HepG2 (cell line): ENCODE measurements around the gene PSMB4. TPM values are rescaled to one million over a fixed set of nuclear protein-coding genes. Genes with fewer than 3 reads are reported as not detected.

Experiments
- ATAC-seq: fragments of 200-7000 bp; cut with Tn5 transposase; 3 replicates; pipeline ENCODE4 v1.9.1; 2020; ENCODE audit warnings: mild to moderate bottlenecking, moderate library complexity
- BruUV-seq: library from RNA; stranded (reverse); fragments of 400-500 nt; replicated peaks from 2 replicates; lab custom pipeline; 2021; lab: Mats Ljungman, UMichigan
- CTCF ChIA-PET: fragments of 300-600 bp; formaldehyde crosslinking; extraction: SDS; loops from one replicate; lab custom pipeline; 2021; ENCODE audit warnings: low total read pairs, inconsistent platforms, low intra/inter-chr PET ratio; lab: Yijun Ruan, JAX
- POLR2A ChIA-PET: fragments of 350-600 bp; sonication (Branson Sonifier 250); formaldehyde crosslinking; loops from one replicate; lab custom pipeline; 2020; ENCODE audit warnings: antibody characterized with exemption, inconsistent platforms; lab: Yijun Ruan, JAX
- DNase-seq: peaks from one replicate; pipeline ENCODE4 v3.0.0-alpha.2; 2015; ENCODE audit warnings: low spot score
- FAIRE-seq: peaks from 3 replicates; lab custom pipeline; 2011; peaks lifted over from hg19 to GRCh38; lab: Jason Lieb, UNC
- H2AFZ ChIP-seq: one replicate; pipeline ENCODE4 v1.6.1; 2011; ENCODE audit warnings: low read length, inconsistent platforms
- H3K27ac ChIP-seq: fragments of 300-600 bp; 3 replicates; pipeline ENCODE4 v1.8.0; 2011; ENCODE audit warnings: mixed run types, mild to moderate bottlenecking, mixed read lengths, low read length, inconsistent platforms; ENCODE audit not compliant: insufficient read depth; ENCODE audit errors: extremely low read length
- H3K27me3 ChIP-seq, 2 experiments: fragments of 200-600 bp in 1 of 2; 2 replicates in 1 of 2; 3 replicates in 1 of 2; pipeline versions ENCODE4 v1.6.0 to v1.8.0; 2011; ENCODE audit warnings: low read length in 2 of 2, mild to moderate bottlenecking in 2 of 2, moderate library complexity in 2 of 2, inconsistent platforms in 1 of 2; ENCODE audit not compliant: insufficient read depth in 2 of 2, control insufficient read depth in 1 of 2
- H3K36me3 ChIP-seq, 2 experiments: fragments of 200-600 bp in 1 of 2; replicated peaks in 1 of 2; 2 replicates in 1 of 2; 3 replicates in 1 of 2; pipeline versions ENCODE4 v1.5.1 to v1.8.0; 2011; ENCODE audit warnings: low read length in 2 of 2, inconsistent platforms in 1 of 2; ENCODE audit not compliant: insufficient read depth in 2 of 2, control insufficient read depth in 1 of 2
- H3K4me1 ChIP-seq: 2 replicates; pipeline ENCODE4 v1.5.1; 2012; ENCODE audit warnings: low read length, inconsistent platforms; ENCODE audit not compliant: insufficient read depth
- H3K4me2 ChIP-seq: 2 replicates; pipeline ENCODE4 v1.6.0; 2011; ENCODE audit warnings: low read depth, low read length, inconsistent platforms
- H3K4me3 ChIP-seq, 3 experiments: fragments of 200-600 bp in 1 of 3; sonication (generic), shearing (Covaris generic) in 1 of 3; replicated peaks in 1 of 3; 2 replicates each; pipeline ENCODE4 v1.5.1; 2011 to 2016; ENCODE audit warnings: low read length in 3 of 3, inconsistent platforms in 2 of 3, low read depth in 2 of 3, mild to moderate bottlenecking in 2 of 3, control low read depth in 1 of 3, mixed read lengths in 1 of 3; ENCODE audit not compliant: insufficient read depth in 1 of 3
- H3K79me2 ChIP-seq: one replicate; pipeline ENCODE4 v1.6.1; 2011; ENCODE audit warnings: low read length, inconsistent platforms; ENCODE audit not compliant: insufficient read depth
- H3K9ac ChIP-seq: 2 replicates; pipeline ENCODE4 v1.6.0; 2011; ENCODE audit warnings: mild to moderate bottlenecking, low read depth, low read length, inconsistent platforms; ENCODE audit not compliant: insufficient read depth
- H3K9me3 ChIP-seq: 2 replicates; pipeline ENCODE4 v1.5.1; 2012; ENCODE audit warnings: mild to moderate bottlenecking, low read length
- H4K20me1 ChIP-seq: 2 replicates; pipeline ENCODE4 v1.6.0; 2011; ENCODE audit warnings: inconsistent platforms, mild to moderate bottlenecking, low read length, moderate library complexity; ENCODE audit not compliant: insufficient read depth
- PRDM15 ChIP-seq: sonication (generic); formaldehyde crosslinking; IDR thresholded peaks from 2 replicates; pipeline ENCODE4 v1.4.0; 2020; ENCODE audit warnings: missing genetic modification reagents
- RARA ChIP-seq: IDR thresholded peaks from 2 replicates; pipeline ENCODE4 v1.6.1; 2016; ENCODE audit warnings: missing genetic modification reagents, missing compliant biosample characterization
- SP5 ChIP-seq: IDR thresholded peaks from 2 replicates; pipeline ENCODE4 v1.6.1; 2016; ENCODE audit warnings: low read depth, borderline replicate concordance
- SRF ChIP-seq: IDR thresholded peaks from 2 replicates; pipeline ENCODE4 v1.6.1; 2011; ENCODE audit warnings: mild to moderate bottlenecking, low read depth, low read length, moderate library complexity
- ZNF121 ChIP-seq: sonication (generic); formaldehyde crosslinking; IDR thresholded peaks from 2 replicates; pipeline ENCODE4 v1.5.0; 2020; ENCODE audit warnings: mild to moderate bottlenecking, missing genetic modification reagents
- ZNF563 ChIP-seq: sonication (generic); formaldehyde crosslinking; IDR thresholded peaks from 2 replicates; pipeline ENCODE4 v1.8.0; 2022; ENCODE audit warnings: mild to moderate bottlenecking, moderate library complexity, missing genetic modification reagents
- ZNF609 ChIP-seq: sonication (generic); formaldehyde crosslinking; IDR thresholded peaks from 2 replicates; pipeline ENCODE4 v1.4.0; 2020; ENCODE audit warnings: mild to moderate bottlenecking, missing genetic modification reagents, borderline replicate concordance
- ZNF616 ChIP-seq: sonication (generic); formaldehyde crosslinking; IDR thresholded peaks from 2 replicates; pipeline ENCODE4 v1.5.0; 2020; ENCODE audit warnings: low read depth, mild to moderate bottlenecking, missing genetic modification reagents
- WGBS: methylation state at CpG from one replicate; pipeline ENCODE4 v1.1.6; 2017; ENCODE audit warnings: low lambda C conversion rate; 5-methylcytosine and 5-hydroxymethylcytosine counted together
- in situ Hi-C: cut with HindIII; loops from 2 replicates; pipeline ENCODE4 v1.10.0; 2017; ENCODE audit warnings: low pct_unique_long_range_greater_than_20kb; ENCODE audit not compliant: extremely low pct_ligation_motif_present
- intact Hi-C: fragments of 100-400 bp; cut with micrococcal nuclease; formaldehyde crosslinking; loops from one replicate; pipeline ENCODE4 v1.10.0; 2022; ENCODE audit not compliant: unreplicated experiment
- polyA plus RNA-seq, 8 experiments: library from polyadenylated mRNA; depleted of rRNA in 3 of 8; stranded (reverse) in 7 of 8; unstranded in 1 of 8; fragments of >200 nt; fragmentation: Illumina TruSeq in 4 of 8; extraction: Trizol in 4 of 8; gene quantifications; 2 replicates each; pipeline versions ENCODE4 v1.2.1 to v1.2.3, GENCODE V29; 2011 to 2016; ENCODE audit warnings: low read depth in 4 of 8, missing spikeins in 1 of 8, mixed read lengths in 1 of 8; ENCODE audit not compliant: insufficient read depth in 1 of 8
- total RNA-seq, 5 experiments: library from RNA; depleted of rRNA; stranded (reverse); fragments of >200 nt; fragmentation: Illumina TruSeq; extraction: Trizol; gene quantifications; 2 replicates each; pipeline ENCODE4 v1.2.3, GENCODE V29; 2016; ENCODE audit warnings: low read depth in 1 of 5
- TF ChIP-seq, protein P1 (sequence below): sonication (generic); formaldehyde crosslinking; IDR thresholded peaks from 2 replicates; pipeline ENCODE4 v1.5.0; 2020; ENCODE audit warnings: mild to moderate bottlenecking, missing genetic modification reagents

The PSMB4 gene
- total and polyA plus RNA-seq, 2 of the 13 experiments (the other 11 are each of a cell fraction or from before 2014, with no cell fraction given): 336 to 383 TPM

- TF ChIP-seq ZNF609 (CRISPR knock-in tag) (no peak), PRDM15 (CRISPR knock-in tag) (no peak), SP5 (no peak), ZNF616 (CRISPR knock-in tag) (no peak)
Measured at GRCh38 chr1:151418081-151418480, 18.7 kb downstream of the PSMB4 start (continued).

- in situ Hi-C loops: no loop called here
- Histone ChIP-seq H2AFZ (no peak overlapping the region), H3K4me3 (no peak overlapping the region), H3K79me2 (no peaks in the 10 kb centered on the region), H3K4me1 (no peaks in the 10 kb centered on the region), H3K9ac (no peak overlapping the region), H3K9me3 (no peaks in the 10 kb centered on the region), H3K27ac (no peak overlapping the region), H3K4me2 (no peak overlapping the region), H4K20me1 (no peaks in the 10 kb centered on the region), H3K27me3 (no peaks in the 10 kb centered on the region), H3K36me3 (peaks cover 12 to 47% of the 10 kb centered on the region in 2 experiments)
- FAIRE-seq (no peak), ATAC-seq (no peak), DNase-seq (no peak)
- POLR2A ChIA-PET: no interaction called here
- intact Hi-C loops: no loop called here
- 99% methylated on average over 3 of the region's 5 CpGs for WGBS
- CTCF ChIA-PET: no interaction called here
- BruUV-seq: no TSS peak
- TF ChIP-seq SRF (no peak), ZNF121 (peak; percentile 58; the same call in 1 of the 2 replicates), ZNF563 (CRISPR knock-in tag) (no peak), RARA (CRISPR knock-in tag) (no peak)
- TF ChIP-seq, protein P1, sequence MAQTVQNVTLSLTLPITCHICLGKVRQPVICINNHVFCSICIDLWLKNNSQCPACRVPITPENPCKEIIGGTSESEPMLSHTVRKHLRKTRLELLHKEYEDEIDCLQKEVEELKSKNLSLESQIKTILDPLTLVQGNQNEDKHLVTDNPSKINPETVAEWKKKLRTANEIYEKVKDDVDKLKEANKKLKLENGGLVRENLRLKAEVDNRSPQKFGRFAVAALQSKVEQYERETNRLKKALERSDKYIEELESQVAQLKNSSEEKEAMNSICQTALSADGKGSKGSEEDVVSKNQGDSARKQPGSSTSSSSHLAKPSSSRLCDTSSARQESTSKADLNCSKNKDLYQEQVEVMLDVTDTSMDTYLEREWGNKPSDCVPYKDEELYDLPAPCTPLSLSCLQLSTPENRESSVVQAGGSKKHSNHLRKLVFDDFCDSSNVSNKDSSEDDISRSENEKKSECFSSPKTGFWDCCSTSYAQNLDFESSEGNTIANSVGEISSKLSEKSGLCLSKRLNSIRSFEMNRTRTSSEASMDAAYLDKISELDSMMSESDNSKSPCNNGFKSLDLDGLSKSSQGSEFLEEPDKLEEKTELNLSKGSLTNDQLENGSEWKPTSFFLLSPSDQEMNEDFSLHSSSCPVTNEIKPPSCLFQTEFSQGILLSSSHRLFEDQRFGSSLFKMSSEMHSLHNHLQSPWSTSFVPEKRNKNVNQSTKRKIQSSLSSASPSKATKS (CRISPR knock-in tag): no peak
Measured at GRCh38 chr1:151419819-151420218, 20.4 kb downstream of the PSMB4 start.
